Measurements from ENCODE around the gene RGS11.
"Not testable (repeated sequence)": the region's sequence is repeated elsewhere in the genome, so short reads cannot be mapped to it uniquely, and the experiment has no call there.

Gene RGS11

GRCh38 chr16:279531-279930 lies 3.8 kb upstream of the RGS11 start:
- no peak for DNase-seq

- DNase-seq, result peak; percentile 62
Measured at GRCh38 chr16:278863-279366, 3.2 kb upstream of the RGS11 start.

- DNase-seq, result no peak
Measured at GRCh38 chr16:276426-277077, 808 bp upstream of the RGS11 start.

- no peak for DNase-seq
Measured at GRCh38 chr16:275041-275641, 603 bp downstream of the RGS11 start.

- no peak for DNase-seq
Measured at GRCh38 chr16:273547-274421, 2.0 kb downstream of the RGS11 start.

- no peak for DNase-seq
Measured at GRCh38 chr16:272633-273546, 2.9 kb downstream of the RGS11 start.

- no peak for DNase-seq
Measured at GRCh38 chr16:270381-271255, 5.1 kb downstream of the RGS11 start.

- no peak for DNase-seq
Measured at GRCh38 chr16:269061-269796, 6.5 kb downstream of the RGS11 start.

- no peak for DNase-seq
Measured at GRCh38 chr16:268141-269053, 7.3 kb downstream of the RGS11 start.

GRCh38 chr16:267562-267961 lies 8.2 kb downstream of the RGS11 start:
- DNase-seq, result not testable (repeated sequence)

- no peak for DNase-seq
Measured at GRCh38 chr16:266258-267164, 9.2 kb downstream of the RGS11 start.

- DNase-seq, result no peak
Measured at GRCh38 chr16:265711-266110, 10.0 kb downstream of the RGS11 start.

- no peak for DNase-seq
Measured at GRCh38 chr16:265002-265529, 10.7 kb downstream of the RGS11 start.

GRCh38 chr16:264440-264951 lies 11.2 kb downstream of the RGS11 start:
- no peak for DNase-seq

GRCh38 chr16:263944-264343 lies 11.8 kb downstream of the RGS11 start:
- no peak for DNase-seq

- DNase-seq, result no peak
Measured at GRCh38 chr16:263182-263774, 12.5 kb downstream of the RGS11 start.

- no peak for DNase-seq
Measured at GRCh38 chr16:262121-262745, 13.5 kb downstream of the RGS11 start.

Measured in CD4-positive, alpha-beta T cell treated with Interleukin-10 for 1 hour (primary cell).